HUDEP-2 (cell line): ENCODE results near the gene TAGLN3.
"Not testable (repeated sequence)": the region's sequence is repeated elsewhere in the genome, so short reads cannot be mapped to it uniquely, and the experiment has no call there.

ENCODE experiments used
- DNase-seq, 76 experiments: peaks; one replicate each; lab custom pipeline; 2025; ENCODE audit not compliant: unreplicated experiment in 76 of 76; lab: John Stamatoyannopoulos, UW

TAGLN3 gene

DNA sequence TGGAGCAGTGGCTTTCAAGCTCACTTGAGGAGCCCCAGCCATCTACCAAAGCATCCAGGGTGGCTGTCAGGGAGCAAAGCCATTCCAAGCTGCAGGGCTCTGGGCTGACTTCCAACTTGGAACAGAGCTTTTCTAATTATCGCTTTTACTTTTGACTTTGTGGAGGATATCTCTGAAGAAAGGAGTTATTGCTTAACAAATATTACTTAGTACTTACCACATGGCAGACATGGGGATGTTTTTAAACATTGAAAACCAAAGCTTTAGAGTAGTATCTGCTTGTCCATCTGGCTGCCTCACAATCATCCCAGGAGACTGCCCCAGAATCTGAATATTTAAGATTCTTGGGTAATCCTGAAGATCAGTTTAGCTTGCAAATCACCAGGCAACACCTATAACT, 8.9 kb downstream of the TAGLN3 start:
- no peak for DNase-seq

GRCh38 chr3:112009670-112010069, 10.9 kb downstream of the TAGLN3 start:
- DNase-seq: no peak

DNA sequence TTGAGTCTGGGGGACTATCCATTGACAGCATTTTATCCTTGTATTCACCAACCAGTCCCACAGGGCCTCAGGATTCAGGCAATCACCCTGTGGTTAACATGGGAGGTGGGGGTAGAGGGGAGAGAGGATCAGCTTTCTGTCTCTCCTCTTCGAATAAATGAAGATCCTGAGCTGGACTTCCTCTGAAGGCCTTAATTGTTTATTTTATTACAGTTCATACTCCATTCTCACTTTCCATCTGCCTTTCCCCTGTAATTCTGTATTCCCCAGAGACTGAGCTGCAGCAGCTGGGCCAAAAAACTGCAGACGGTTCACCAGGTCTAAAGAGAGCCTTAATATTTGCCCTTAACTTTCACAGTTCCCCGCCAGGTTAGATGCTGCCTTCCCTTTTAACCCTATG, 11.9 kb downstream of the TAGLN3 start:
- no peak for DNase-seq

DNA sequence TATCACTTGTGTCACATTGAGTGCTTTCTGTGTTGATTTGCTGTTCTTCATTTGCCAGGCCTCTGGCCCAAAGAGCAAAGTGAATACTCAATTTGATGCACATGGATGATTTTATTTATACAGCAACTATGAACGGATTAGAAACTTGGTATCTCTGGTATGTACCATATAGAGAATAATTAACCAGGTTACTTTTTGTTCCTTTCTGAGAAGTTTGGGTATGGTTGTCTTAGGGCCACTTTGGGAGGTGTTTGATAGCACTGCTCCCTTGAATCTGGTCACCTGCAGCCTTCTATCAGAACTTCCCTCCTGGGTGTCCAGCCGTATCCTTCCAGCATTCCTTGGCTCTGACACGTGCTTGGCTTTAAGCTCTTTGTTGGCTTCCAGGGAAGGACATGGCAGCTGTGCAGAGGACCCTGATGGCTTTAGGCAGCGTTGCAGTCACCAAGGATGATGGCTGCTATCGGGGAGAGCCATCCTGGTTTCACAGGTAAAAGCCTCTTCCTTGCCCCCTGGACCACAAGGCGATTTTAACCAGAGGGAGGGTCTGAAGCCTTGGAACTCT, 12.7 kb downstream of the TAGLN3 start:
- DNase-seq: no peak

- no peak for DNase-seq
Measured at GRCh38 chr3:112012205-112012992, 13.7 kb downstream of the TAGLN3 start.

- peak in 28 of 76 experiments; percentile 2 to 48 (median 12) for DNase-seq
Measured at GRCh38 chr3:112013058-112013783, 14.5 kb downstream of the TAGLN3 start.

- DNase-seq: no peak
Measured at GRCh38 chr3:112013784-112014143, 15.0 kb downstream of the TAGLN3 start.

DNA sequence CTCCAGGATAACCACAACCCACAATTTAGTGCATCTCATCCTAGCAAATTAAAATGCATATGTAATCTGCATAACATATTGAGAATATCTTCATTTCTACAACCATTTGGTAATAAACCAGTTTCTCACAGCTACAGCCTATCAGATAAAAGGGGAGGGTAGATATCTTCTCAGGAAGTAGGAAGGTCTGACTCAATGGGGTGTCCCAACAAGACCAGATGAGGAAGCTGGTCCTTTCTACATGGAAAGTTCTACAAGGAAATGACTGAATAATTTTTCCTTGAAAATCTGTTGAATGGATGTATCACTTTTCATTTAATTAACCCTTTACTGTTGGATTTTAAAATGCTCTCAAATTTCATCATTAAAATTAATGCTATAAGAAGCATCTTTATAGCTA, 18.4 kb downstream of the TAGLN3 start:
- no peak for DNase-seq

DNA sequence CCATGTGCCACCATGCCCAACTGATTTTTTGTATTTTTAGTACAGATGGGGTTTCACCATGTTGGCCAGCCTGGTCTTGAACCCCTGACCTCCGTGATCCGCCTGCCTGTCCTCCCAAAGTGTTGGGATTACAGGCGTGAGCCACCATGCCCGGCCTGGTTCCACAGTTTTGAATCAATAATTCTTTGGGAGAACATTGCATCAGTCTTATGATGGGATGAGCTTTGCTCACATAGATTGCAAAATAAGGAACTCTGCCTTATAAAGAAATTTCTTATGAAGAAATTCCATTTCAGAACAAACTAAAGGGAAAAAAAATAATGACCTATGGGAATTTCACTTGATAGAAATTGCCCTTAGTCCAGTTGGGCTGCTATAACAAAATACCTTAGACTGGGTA, 20.0 kb downstream of the TAGLN3 start:
- no peak for DNase-seq

- DNase-seq: no peak
Measured at GRCh38 chr3:112019716-112020115, 21.0 kb downstream of the TAGLN3 start.

DNA sequence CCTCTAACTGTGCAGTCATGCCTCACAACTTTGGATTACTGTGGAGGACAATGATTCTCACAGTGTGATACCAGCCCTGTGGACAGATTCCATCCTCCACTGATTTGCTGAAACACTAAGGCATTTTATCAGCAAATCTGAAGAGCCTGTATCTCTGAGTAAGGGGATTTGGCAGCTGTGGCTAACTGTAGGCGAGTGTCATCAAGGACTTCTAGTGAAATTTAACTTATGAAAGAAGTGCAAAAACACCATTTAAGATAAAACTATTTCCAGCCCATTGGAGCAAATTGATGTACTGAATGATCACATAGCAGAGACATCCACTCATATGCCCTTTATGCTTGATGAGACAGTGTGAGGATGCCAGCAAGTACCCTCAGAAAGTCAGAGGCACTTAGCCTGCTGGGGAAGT, 22.0 kb downstream of the TAGLN3 start:
- no peak for DNase-seq

DNA sequence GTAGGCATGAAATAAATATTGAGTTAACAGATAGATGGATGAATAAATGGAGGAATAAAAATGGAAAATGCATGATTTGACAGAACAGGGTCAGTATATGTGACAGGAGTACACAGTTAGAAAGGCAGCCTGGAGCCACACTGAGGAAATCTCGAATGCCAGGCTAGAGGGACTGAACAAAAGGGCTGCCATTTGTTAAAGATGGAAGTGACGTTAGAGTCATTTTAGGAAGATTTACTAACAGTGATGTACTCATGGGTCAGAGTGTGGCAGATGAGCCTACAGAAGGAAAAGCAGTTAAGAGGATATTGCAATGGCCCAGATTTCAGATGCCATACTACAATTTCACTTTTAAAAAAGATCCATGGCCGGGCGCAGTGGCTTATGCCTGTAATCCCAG, 28.4 kb downstream of the TAGLN3 start:
- DNase-seq: no peak

DNA sequence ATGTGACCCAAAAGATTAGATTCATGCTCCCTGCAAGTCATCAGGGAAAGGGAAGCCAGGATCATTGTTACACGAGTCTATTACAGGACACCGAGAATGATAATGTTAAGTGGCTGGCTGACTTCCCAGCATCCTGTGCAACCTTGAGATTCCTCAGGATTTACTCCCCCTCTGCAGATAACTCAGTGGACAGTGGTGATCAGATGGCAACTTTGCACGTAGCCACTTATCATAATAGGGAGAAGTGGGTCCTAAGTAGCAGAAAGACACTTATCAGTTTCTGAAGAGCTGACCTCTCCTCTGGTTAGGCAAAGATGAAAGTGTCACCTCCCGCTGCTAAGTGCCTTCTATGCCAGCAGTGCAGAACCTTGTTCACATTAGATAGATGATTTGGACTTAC, 29.1 kb downstream of the TAGLN3 start:
- no peak for DNase-seq

DNA sequence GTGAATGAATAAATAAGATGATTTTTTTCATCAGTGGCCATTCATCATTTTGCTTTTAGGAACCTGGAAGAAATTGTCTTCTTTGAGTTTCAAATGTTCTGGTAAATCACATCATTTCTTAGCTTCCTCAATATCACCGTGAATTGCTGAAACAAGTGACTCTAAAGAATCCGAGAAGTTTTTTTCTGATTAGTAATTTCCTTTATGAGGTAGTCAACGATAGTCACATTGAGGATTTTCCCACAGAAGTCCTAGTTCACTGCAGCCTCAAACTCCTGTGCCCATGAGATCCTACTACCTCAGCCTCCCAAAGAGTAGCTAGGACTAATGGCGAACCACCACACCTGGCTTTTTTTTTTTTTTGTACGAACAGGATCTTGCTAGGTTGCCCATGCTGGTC, 32.2 kb downstream of the TAGLN3 start:
- no peak for DNase-seq

GRCh38 chr3:112032098-112032731, 33.5 kb downstream of the TAGLN3 start:
- DNase-seq: no peak

DNA sequence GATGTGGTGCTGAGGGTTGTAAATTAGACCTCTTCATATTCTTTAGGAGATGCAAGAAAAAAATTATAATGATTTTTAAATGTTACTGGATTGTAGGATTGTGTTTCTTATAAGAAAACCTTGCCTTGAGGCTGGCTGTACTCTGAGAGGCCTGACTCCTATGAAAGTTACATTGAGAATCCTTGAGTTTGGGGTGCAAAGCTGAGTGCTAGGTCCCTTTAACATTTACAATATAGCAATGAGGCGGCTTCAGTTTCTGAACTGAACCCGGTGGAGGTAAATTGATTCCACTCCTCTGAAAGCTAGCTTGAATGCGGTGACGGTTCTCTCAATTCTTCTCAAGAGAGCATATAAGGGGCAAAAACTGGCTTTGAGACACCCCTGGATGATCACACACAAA, 35.7 kb downstream of the TAGLN3 start, which contains the start of gene TMPRSS7:
Gene TMPRSS7 (plus strand): TSS at position 301 of the 400 bp plus-strand sequence. CDS start 110 bp downstream, outside the sequence.
- DNase-seq: no peak

DNA sequence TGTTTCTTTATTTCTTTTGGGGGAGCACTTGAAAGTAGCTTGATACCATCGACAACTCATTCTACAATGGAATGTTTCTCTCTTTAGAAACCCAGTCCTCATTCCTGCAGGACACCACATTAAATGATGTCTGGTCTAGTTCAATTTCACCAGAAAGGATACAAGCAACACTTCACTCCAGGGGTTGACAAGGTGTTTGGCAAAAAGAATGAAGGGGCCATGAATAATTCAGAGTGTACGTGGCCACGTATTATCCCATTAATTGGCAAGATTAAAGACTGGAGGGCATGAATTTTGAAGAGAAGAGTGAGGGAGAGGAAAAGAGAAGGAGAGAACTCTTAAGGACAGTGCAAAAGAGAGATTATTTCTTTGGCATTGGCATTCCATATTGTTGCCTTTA, 36.5 kb downstream of the TAGLN3 start:
- no peak for DNase-seq

- not testable (repeated sequence) for DNase-seq
Measured at GRCh38 chr3:112037194-112037593, 38.5 kb downstream of the TAGLN3 start.

GRCh38 chr3:112038863-112039262, 40.1 kb downstream of the TAGLN3 start:
- DNase-seq: no peak

GRCh38 chr3:112041321-112041720, 42.6 kb downstream of the TAGLN3 start:
- no peak for DNase-seq

GRCh38 chr3:112042842-112043280, 44.1 kb downstream of the TAGLN3 start:
- no peak for DNase-seq
